ENCODE results near the gene TCEAL3. TPM values are rescaled to one million over a fixed set of nuclear protein-coding genes. Genes with fewer than 3 reads are reported as not detected.

The TCEAL3 gene
- total RNA-seq: 11.9 and 15.4 TPM in 2 replicates

GRCh38 chrX:103607364-103608305, at the start of gene TCEAL3:
TSS of gene TCEAL3 (plus strand) at chrX:103607963. CDS start at chrX:103609065, 1,102 bp downstream.

GRCh38 chrX:103585411-103586313, 22.1 kb upstream of the TCEAL3 start, which contains the start of gene TCEAL4:
TSS of gene TCEAL4 (plus strand) at chrX:103585515. CDS start at chrX:103586676, 1,161 bp downstream.

GRCh38 chrX:103628386-103629317, 20.9 kb downstream of the TCEAL3 start, which contains the start of gene TCEAL1:
TSS of gene TCEAL1 (plus strand) at chrX:103628975. CDS start at chrX:103629917, 942 bp downstream.

Other genes starting within 250 kb of the TCEAL3 start
- 301 and 319 TPM in 2 replicates for gene BEX3, start 231.4 kb upstream of the TCEAL3 start, total RNA-seq
- 0.09 TPM in 1 of 2 replicates, not detected in the other for gene RAB40A, start 88.5 kb upstream of the TCEAL3 start, total RNA-seq
- gene TCEAL4, start 22.4 kb upstream of the TCEAL3 start, total RNA-seq: 41.6 and 56.7 TPM in 2 replicates
- 12.5 and 18.2 TPM in 2 replicates for gene TCEAL1, start 21.0 kb downstream of the TCEAL3 start, total RNA-seq
- 466 and 560 TPM in 2 replicates for gene MORF4L2, start 78.7 kb downstream of the TCEAL3 start, total RNA-seq
- gene TMEM31, start 102.9 kb downstream of the TCEAL3 start, total RNA-seq: not detected in 2 replicates
- gene PLP1, start 168.9 kb downstream of the TCEAL3 start, total RNA-seq: not detected in 2 replicates
- gene RAB9B, start 224.3 kb downstream of the TCEAL3 start, total RNA-seq: 0.28 and 0.54 TPM in 2 replicates

All from endothelial cell of coronary artery (primary cell).